Glomerular endothelial cell (primary cell): Measurements from ENCODE around the gene ADAT1. TPM values are rescaled to one million over a fixed set of nuclear protein-coding genes. Genes with fewer than 3 reads are reported as not detected.

Experiments
- total RNA-seq: library from RNA; depleted of rRNA; stranded (reverse); fragments of >200 nt; gene quantifications from 2 replicates; pipeline ENCODE4 v1.2.3, GENCODE V29; 2015

Gene ADAT1
- total RNA-seq, 1 donor from 2014 or later = 120 TPM

Other genes starting within 250 kb of the ADAT1 start
- 69.7 and 74.8 TPM in 2 replicates for gene CFDP1, start 189.8 kb downstream of the ADAT1 start, total RNA-seq
- 10.1 and 22.6 TPM in 2 replicates for gene TMEM170A, start 158.6 kb downstream of the ADAT1 start, total RNA-seq
- gene CHST6, start 127.8 kb downstream of the ADAT1 start, total RNA-seq = 0.34 and 1.5 TPM in 2 replicates
- 0.12 TPM in 1 of 2 replicates, not detected in the other for gene CHST5, start 87.2 kb downstream of the ADAT1 start, total RNA-seq
- 5.6 and 14.3 TPM in 2 replicates for gene TMEM231, start 67.0 kb downstream of the ADAT1 start, total RNA-seq
- gene GABARAPL2, start 56.9 kb downstream of the ADAT1 start, total RNA-seq = 57.9 and 118 TPM in 2 replicates
- gene KARS1, start 24.4 kb upstream of the ADAT1 start, total RNA-seq = 157 and 159 TPM in 2 replicates
- gene TERF2IP, start 24.5 kb upstream of the ADAT1 start, total RNA-seq = 46.3 and 69.3 TPM in 2 replicates
- not detected in 2 replicates for gene CPHXL2, start 53.7 kb upstream of the ADAT1 start, total RNA-seq
- gene DUXB, start 78.2 kb upstream of the ADAT1 start, total RNA-seq = not detected in 2 replicates
- not detected in 2 replicates for gene CPHXL, start 103.2 kb upstream of the ADAT1 start, total RNA-seq